ENCODE data around the gene C16orf46. TPM values are rescaled to one million over a fixed set of nuclear protein-coding genes. Genes with fewer than 3 reads are reported as not detected.

The C16orf46 gene
- total RNA-seq, 4 donors from 2014 or later = 1.9 TPM; not detected in 3

GRCh38 chr16:81076566-81077075, 417 bp downstream of the C16orf46 start:
- H3K4me3 ChIP-seq = peak overlapping the region; percentile 62 to 79
- no peaks in the 10 kb centered on the region for H3K27me3 ChIP-seq
- TF ChIP-seq POLR2A (IDR thresholded peaks at IDR 0.05) = no peak
- TF ChIP-seq CTCF (IDR thresholded peaks at IDR 0.05) = peak in 1 of 4 experiments; percentile 3
- no peaks in the 10 kb centered on the region for H3K9me3 ChIP-seq
- intact Hi-C loops (cut with DNase I; ENCODE audit: low total_unique reads) = no loop called here
- DNase-seq = peak; percentile 88 to 91
- peak overlapping the region; percentile 88 to 95 for H3K27ac ChIP-seq
- H3K4me1 ChIP-seq = no peaks in the 10 kb centered on the region
- no peaks in the 10 kb centered on the region for H3K36me3 ChIP-seq

- Histone ChIP-seq H3K36me3 (no peaks in the 10 kb centered on the region), H3K4me1 (no peaks in the 10 kb centered on the region), H3K27me3 (no peaks in the 10 kb centered on the region), H3K4me3 (no peak overlapping the region), H3K9me3 (no peaks in the 10 kb centered on the region), H3K27ac (no peak overlapping the region)
- no peak for TF ChIP-seq CTCF (IDR thresholded peaks at IDR 0.05)
- TF ChIP-seq POLR2A (IDR thresholded peaks at IDR 0.05) = no peak
- intact Hi-C loops (cut with DNase I; ENCODE audit: low total_unique reads) = no loop called here
- no peak for DNase-seq
Measured at GRCh38 chr16:81073560-81074330, 3.3 kb downstream of the C16orf46 start.

- Histone ChIP-seq H3K4me1 (no peaks in the 10 kb centered on the region), H3K4me3 (no peak overlapping the region), H3K27me3 (no peaks in the 10 kb centered on the region), H3K36me3 (no peaks in the 10 kb centered on the region), H3K9me3 (no peaks in the 10 kb centered on the region), H3K27ac (no peak overlapping the region)
- DNase-seq = no peak
- intact Hi-C loops (cut with DNase I; ENCODE audit: low total_unique reads) = no loop called here
- TF ChIP-seq CTCF (IDR thresholded peaks at IDR 0.05) (no peak), POLR2A (IDR thresholded peaks at IDR 0.05) (no peak)
Measured at GRCh38 chr16:81071805-81072204, 5.2 kb downstream of the C16orf46 start.

GRCh38 chr16:81070979-81071378, 6.1 kb downstream of the C16orf46 start:
- Histone ChIP-seq H3K36me3 (no peaks in the 10 kb centered on the region), H3K27ac (no peak overlapping the region), H3K4me1 (no peaks in the 10 kb centered on the region), H3K27me3 (no peaks in the 10 kb centered on the region), H3K4me3 (no peak overlapping the region), H3K9me3 (no peaks in the 10 kb centered on the region)
- no peak for DNase-seq
- TF ChIP-seq CTCF (IDR thresholded peaks at IDR 0.05) (no peak), POLR2A (IDR thresholded peaks at IDR 0.05) (no peak)
- intact Hi-C loops (cut with DNase I; ENCODE audit: low total_unique reads) = no loop called here

- no peak for DNase-seq
- Histone ChIP-seq H3K4me3 (no peak overlapping the region), H3K9me3 (no peaks in the 10 kb centered on the region), H3K36me3 (no peaks in the 10 kb centered on the region), H3K4me1 (no peaks in the 10 kb centered on the region), H3K27ac (no peak overlapping the region), H3K27me3 (no peaks in the 10 kb centered on the region)
- TF ChIP-seq POLR2A (IDR thresholded peaks at IDR 0.05) (no peak), CTCF (IDR thresholded peaks at IDR 0.05) (no peak)
- intact Hi-C loops (cut with DNase I; ENCODE audit: low total_unique reads) = no loop called here
Measured at GRCh38 chr16:81069063-81069462, 8.0 kb downstream of the C16orf46 start.

Measured in uterus (tissue), 4 donors.